GM18505 (cell line): ENCODE data around the gene GPHA2.
"Not testable (repeated sequence)": the region's sequence is repeated elsewhere in the genome, so short reads cannot be mapped to it uniquely, and the experiment has no call there.

Source experiments
- ATAC-seq: cut with Tn5 transposase; IDR thresholded peaks from one replicate; pipeline ENCODE4 v1.9.1; 2021; ENCODE audit not compliant: unreplicated experiment
- POLR2A ChIP-seq: IDR thresholded peaks from 4 replicates; pipeline ENCODE4 v1.6.1; 2011; ENCODE audit warnings: borderline replicate concordance; ENCODE audit not compliant: insufficient read depth, insufficient read length; ENCODE audit errors: extremely low read depth

Gene GPHA2, protein sequence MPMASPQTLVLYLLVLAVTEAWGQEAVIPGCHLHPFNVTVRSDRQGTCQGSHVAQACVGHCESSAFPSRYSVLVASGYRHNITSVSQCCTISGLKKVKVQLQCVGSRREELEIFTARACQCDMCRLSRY

DNA sequence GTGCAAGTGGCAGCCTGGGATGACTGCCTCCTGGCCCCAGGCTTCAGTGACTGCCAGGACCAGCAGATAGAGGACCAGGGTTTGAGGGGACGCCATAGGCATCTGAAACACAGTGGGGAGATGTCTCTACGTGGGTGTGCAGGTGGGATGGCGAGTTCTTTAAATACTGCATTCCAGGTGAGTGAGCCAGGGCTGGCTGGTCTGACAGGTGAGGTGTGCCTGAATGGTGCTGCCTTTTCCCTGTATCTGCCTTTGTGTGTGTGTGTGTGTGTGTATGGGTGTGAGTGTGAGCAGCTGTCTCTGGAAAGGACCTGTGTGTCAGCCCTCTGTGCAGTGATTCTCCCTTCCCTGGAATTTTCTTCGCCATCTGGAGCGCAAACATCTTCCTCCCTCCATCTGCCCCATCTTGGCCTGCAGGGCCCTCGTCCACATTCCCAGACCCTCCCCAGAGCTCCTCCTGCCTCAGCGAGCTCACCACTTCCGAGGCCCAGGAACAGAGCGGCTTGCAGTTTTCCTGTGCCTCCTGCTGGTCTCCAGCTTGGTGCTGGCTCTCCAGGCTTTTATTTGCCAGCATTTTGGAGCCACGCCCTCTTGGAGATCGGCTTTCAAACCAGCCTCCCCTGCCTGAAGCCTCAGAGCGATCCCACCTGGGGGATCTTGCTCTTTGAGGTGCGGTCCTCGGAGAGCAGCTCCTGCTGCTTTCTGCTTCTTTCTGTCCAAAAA lies at the start of gene GPHA2:
TSS of gene GPHA2 (minus strand) at position 535 of the 723 bp plus-strand sequence. CDS start at position 102, 433 bp downstream.
- TF ChIP-seq POLR2A = no peak
- no peak for ATAC-seq

DNA sequence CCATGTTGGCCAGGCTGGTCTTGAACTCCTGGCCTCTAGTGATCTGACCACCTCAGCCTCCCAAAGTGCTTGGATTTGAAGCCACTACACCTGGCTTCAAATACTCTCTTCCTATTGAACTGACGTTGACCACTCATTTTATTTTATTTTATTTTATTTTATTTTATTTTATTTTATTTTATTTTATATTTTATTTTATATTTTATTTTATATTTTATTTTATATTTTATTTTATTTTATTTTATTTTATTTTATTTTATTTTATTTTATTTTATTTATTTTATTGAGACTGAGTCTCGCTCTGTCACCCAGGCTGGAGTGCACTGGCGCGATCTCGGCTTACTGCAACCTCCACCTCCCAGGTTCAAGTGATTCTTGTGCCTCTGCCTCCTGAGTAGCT lies 47.6 kb upstream of the GPHA2 start:
- not testable (repeated sequence) for ATAC-seq

DNA sequence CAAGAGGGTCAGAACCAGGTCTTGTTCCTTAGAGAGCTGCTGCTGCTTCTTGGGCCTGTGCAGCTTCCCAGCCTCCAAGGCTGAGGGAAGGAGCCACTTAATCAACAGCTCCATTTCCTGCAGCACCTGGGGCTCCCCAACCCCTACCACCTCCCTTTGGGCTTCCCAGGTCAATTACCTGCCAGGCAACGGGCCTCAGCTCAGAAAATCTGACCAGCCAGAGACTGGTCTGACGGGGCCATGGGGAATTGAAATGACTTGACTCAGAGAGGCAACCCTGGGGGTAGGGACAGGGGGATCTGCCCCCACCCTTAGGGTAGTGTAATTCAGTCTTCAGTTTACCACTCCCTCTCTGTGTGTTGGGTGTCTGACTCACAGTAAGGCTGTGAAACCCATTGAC lies 41.0 kb upstream of the GPHA2 start:
- ATAC-seq = no peak

DNA sequence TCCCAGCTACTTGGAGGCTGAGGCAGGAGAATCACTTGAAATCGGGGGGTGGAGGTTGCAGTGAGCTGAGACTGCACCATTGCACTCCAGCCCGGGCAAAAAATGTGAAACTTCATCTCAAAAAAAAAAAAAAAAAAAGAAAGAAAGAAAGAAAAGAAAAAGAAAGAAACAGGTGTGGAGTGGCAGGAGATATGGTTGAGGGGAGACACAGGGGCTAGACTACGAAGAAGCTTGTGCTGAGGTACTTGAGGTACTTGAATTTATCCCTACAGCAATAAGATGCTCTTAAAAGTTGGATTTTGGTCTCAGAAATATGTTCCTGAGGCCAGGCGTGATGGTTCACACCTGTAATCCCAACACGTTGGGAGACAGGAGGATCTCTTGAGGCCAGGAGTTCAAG lies 38.4 kb upstream of the GPHA2 start:
- TF ChIP-seq POLR2A = no peak
- no peak for ATAC-seq

More for the DNA sequence above, 41.0 kb upstream of the GPHA2 start:
- TF ChIP-seq POLR2A = no peak

DNA sequence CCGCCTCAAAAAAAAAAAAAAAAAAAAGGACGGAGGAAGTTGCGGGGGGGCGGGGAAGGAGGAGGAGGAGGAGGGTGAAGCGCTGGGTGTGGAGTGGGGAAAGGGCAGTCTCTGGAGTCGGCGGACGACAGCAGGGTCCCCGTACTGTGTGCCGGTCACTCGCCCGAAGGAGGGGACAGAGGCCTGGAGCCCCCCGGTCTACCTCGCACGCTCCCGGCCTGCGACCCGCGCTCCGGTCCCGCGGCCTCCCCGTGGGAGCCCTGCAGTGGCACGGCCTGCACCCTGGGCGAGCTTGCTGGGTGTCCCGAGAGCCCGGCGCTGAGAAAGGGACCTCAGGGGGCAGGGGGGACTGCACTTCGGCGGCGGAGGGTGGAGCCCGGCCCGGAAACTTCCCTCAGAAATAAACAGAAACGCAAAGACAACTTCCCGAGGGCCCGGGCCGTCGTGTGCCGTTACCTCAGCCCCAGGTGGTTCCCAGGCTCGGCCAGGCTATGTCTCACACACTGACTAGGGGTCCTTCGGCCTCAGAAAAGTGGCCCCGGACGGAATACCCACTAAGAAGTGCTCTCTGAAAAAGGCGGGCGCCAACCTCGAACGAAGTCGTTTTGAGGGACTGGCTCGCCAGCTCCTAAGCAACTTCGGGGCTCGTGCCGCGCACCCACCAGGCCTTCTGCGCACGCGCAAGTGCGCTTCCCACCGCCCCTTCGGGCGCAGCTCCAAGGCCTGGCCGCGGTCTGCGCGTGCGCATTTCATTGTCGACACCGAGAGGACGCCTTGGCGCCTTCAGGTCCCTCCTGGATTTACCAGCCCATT lies 35.9 kb upstream of the GPHA2 start, which contains the start of gene MAJIN:
TSS of gene MAJIN (minus strand) at position 688 of the 813 bp plus-strand sequence. CDS start 12,703 bp downstream, outside the sequence.
- no peak for ATAC-seq
- no peak for TF ChIP-seq POLR2A

DNA sequence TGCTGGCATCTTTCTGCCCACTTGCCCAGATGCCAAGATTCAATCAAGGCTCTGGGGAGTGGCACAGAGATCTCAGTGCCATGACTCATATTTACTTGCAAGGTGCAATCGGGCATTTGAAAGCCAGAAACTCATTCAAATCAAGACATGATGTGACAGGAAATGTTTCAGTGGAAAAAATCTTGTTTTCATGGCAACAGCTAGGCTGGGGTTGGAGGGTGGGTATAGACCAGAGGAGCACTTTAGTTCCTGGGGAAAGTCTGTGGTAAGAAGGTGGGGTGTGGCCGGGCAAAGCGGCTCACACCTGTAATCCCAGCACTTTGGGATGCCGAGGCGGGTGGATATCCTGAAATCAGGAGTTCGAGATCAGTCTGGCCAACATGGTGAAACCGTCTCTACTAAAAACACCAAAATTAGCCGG lies 35.0 kb upstream of the GPHA2 start:
- TF ChIP-seq POLR2A = no peak
- ATAC-seq = no peak

DNA sequence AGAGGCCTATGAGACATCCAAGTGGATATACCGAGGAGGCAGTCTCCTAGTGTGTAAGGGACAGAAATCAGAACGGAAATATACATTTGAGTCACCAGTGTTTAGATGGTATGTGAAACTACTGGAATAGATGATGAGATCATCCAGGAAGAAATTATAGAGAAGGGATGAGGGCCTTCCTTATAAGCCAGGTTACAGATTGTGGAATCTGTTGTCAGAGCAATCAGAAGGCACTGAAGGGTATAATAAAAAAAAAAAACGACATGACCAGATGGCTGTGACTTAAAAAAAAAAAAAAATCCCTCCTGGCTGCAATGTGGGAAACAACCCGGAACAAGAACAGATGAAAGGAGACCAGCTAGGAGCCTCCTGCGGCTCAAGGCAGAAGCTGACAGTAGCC lies 33.5 kb upstream of the GPHA2 start:
- TF ChIP-seq POLR2A = no peak
- ATAC-seq = no peak

DNA sequence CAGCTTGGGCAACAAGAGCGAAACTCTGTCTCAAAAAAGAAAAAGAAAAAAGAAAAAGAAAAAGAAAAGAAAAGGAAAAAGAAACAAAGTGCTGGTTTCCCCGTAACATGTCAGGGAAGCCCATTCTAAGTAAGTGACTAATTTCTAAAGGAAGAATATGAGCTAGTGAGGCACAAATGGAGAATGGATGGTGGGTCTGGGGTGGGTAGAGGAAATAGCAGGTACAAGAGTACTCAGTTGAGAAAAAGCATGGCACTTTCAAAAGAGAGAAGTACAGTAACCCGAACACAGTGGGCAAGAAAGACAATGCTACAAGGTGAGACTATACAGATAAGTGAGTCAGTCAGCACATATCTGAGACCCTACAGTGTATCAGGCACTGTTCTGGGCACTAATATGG lies 31.7 kb upstream of the GPHA2 start:
- no peak for ATAC-seq

DNA sequence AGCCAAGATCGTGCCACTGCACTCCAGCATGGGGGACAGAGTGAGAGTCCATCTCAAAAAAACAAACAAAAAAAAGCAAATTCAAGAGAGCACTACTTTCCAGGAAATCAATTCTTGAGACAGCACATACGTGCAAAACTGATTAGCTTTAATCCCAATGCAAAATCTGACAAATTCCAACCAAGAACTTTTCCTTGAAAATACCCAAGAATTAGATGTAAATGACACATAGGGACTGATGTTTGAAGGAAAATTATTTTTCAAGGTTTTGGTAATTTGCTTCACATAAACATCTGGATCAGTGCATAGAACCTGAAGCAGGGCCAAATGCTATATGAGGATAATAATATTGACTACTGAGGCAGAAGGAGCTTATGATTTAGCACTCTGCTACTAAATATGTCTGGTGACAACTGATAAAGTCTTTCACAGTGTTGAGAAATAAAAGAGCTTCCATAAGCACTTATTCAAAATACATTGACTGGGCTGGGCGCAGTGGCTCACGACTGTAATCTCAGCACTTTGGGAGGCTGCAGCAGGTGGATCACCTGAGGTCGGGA lies 27.5 kb upstream of the GPHA2 start:
- no peak for ATAC-seq
- no peak for TF ChIP-seq POLR2A

More for the DNA sequence above, 31.7 kb upstream of the GPHA2 start:
- TF ChIP-seq POLR2A = no peak

DNA sequence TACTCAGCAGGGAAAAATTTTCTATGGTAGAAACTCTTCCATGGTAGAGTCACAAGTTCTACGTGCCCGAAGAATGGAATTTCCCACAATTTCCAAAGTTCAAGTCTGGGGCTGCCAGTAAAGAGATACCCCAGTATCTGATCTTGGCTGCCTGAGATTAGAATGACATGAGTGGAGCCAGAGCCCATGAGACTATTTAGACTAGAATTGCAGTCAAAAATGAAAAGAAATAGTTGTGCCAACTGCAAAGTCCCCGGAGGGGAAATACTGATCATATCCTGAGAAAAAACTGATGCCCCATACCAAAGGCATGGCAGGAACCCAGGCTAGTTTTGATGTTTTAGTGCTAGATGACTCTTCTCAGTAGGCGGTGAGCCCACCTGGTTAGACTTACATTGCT lies 25.0 kb upstream of the GPHA2 start:
- ATAC-seq = no peak
- no peak for TF ChIP-seq POLR2A

DNA sequence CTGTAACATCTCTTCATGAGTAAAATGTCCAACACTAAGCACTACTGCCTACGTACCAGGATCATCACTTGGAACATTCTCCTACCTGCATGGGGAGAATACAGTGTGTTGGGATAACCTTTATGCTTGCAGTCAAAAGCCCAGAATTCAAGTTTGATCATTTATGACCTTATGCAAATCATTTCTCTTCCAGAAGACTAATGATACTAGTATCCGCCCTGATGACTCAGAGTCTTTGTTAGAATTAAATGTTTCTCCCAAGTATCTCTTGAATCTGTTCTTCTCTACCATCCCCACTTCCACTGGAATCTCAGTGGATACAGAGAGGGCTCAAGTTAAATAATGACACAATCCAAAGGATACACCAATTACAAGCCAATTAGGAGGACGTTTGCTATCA lies 23.8 kb upstream of the GPHA2 start:
- TF ChIP-seq POLR2A = no peak
- no peak for ATAC-seq

DNA sequence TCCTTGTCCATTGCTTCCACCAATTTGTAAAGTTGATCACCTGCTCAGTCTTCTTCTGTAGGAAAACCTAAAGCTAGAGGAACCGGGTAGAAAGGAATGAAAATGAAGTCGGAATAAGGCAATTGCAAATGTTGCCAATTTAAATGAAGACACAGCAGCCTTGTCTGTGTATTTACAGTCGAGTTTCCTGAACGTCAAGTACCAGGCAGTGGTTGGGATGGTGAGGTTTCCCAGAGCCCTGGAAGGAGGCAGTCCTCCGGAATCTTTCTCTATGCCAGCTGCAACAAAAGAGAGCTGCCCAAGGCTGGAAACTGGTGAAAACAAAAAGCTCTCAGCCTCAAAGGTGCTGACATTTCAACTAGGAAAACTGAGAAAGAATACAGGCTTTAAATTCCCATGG lies 18.5 kb upstream of the GPHA2 start:
- ATAC-seq = no peak
- TF ChIP-seq POLR2A = no peak

DNA sequence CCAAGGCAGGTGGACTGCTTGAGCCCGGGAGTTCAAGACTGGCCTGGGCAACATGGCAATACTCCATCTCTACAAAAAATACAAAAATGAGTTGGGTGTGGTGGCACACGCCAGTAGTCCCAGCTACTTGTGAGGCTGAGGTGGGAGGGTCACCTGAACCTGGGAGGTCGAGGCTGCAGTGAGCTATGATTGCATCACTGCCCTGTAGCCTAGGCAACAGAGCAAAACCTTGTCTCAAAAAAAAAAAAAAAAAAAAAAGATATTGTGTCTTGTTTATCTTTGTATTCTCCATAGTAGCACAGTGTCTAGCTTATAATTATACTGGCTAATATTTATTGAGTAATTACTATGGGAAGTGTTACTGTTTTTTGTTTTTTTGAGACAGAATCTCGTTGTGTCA lies 15.8 kb upstream of the GPHA2 start:
- TF ChIP-seq POLR2A = no peak
- no peak for ATAC-seq
